Measurements from ENCODE around the gene ZC3H7A.

ZC3H7A gene

DNA sequence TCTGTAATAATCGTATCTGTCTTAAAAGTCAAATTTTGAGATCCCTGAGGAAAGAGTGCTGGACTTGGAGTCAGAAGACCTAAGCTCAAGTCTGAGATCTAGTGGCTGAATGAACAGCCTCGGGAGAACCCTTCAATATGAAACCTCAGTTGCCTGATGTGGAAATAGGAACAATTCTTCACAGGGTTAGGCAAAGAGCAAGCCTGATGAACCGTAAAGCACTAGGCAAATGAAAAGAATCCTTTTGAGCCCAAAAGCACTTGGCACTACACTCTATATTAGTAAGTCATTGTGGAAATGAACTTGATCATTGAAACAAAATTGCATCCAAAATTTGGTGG, 74.6 kb downstream of the ZC3H7A start:
- TF ChIP-seq ZNF274 (IDR thresholded peaks at IDR 0.05; ENCODE audit: low read depth, low read length), result no peak
- no peak overlapping the region for H3K4me3 ChIP-seq (ENCODE audit: low read length)

DNA sequence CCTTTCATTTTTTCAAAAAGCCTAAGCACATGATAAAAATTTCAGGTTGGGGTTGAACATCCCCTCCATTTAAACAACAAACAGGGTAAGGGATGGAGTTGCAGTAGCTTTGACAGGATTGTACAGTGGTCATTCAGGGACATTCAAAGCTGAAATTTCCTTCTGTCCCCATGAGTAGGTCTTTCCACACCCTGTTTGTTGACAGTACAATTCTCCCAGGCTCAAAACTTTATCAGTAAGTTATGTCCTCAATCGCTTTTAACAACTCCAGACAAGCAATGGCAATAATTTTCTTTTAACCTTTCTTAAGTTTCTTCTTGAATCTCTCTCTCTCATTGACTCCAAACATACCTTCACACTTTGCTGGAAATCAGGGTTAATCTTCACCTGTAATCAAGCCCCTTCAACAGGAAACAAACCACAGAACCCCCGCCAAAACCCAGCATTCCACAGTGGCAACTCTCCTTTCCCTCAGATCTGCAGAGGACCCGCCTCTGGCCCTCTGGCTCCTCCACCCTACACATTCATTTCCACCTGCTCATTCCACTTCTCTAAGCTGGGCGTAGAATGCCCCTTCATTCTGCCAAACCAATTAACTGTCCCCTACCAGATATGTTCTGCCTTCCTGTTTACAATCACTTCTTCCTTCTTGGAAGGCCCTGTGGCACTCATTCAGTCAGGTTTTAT, 75.1 kb downstream of the ZC3H7A start:
- no peak overlapping the region for H3K4me3 ChIP-seq (ENCODE audit: low read length)
- TF ChIP-seq ZNF274 (IDR thresholded peaks at IDR 0.05; ENCODE audit: low read depth, low read length), result no peak

DNA sequence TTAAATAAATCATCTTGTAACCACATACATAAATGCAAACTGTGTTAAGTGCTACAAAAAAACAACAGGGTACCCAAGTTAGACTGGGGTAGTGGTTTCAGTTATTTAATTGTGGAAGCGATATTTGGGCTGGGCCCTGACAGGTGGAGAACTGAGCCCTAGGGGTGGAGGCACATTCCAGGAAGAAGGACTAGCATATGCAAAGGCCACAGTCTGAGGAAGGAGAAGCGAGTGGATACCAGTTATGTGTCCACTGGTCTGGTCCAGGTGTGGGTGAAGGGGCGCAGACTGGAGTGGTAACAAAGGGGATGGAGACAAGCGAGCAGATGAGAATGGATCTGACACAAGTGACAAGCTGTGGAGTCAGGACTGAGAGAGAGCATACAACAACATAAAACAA, 77.3 kb downstream of the ZC3H7A start:
- H3K4me3 ChIP-seq (ENCODE audit: low read length), result no peak overlapping the region
- no peak for TF ChIP-seq ZNF274 (IDR thresholded peaks at IDR 0.05; ENCODE audit: low read depth, low read length)

DNA sequence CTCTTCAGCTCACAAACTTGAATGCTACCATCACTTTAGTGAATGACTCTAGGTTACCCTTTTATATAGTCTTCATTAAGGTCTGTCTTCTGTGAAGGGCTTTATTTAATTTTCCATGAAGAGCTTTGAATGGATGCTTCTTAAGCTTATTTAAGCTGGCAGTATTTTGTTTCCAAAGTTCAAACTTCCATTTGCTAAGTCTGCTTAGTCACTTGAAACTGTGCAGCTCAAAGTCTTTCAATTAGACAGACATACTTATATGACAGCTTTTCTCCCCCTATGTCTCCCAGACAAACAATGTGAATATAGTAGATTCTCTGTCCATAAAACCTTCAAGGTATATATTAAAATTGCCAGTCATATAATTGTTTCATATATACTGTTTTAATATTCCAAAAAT, 77.9 kb downstream of the ZC3H7A start:
- TF ChIP-seq ZNF274 (IDR thresholded peaks at IDR 0.05; ENCODE audit: low read depth, low read length), result no peak
- no peak overlapping the region for H3K4me3 ChIP-seq (ENCODE audit: low read length)

DNA sequence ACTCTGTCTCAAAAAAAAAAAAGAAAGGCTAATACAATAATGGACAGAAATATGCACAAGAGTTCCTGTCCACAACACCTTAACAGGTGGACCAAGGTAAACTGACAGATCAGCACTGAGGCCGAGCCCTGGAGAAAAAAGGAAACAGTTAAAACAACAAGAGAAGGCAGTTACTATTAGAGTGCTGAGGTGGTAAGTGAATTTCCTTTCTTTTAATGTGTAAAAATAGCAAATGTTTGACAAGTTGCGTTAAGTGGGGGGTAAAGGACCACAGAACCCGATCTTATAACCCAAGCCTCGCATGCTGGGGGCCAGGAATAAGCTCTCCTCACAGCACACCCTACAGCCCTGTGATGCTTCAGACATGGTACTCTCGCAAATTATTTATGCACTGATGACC, 79.2 kb downstream of the ZC3H7A start:
- TF ChIP-seq ZNF274 (IDR thresholded peaks at IDR 0.05; ENCODE audit: low read depth, low read length), result no peak
- H3K4me3 ChIP-seq (ENCODE audit: low read length), result no peak overlapping the region

DNA sequence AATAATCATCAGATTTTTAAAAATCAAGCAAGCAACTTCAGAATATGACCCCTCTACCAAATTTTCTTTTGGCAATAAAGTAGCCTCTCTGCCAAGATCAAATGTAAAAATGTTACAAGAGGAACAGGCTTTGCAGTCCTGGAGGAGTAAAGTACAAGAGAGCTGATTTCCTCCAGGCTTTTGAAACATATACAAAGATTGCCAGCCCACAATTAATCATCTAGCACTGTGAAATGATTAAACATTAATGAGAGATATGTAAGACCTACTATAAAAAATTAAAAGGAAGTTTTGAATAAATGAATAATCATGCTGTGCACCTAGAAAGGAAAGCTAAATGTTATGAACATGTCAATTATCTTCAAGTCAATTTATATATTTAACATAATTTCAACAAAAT, 80.7 kb downstream of the ZC3H7A start:
- no peak overlapping the region for H3K4me3 ChIP-seq (ENCODE audit: low read length)
- no peak for TF ChIP-seq ZNF274 (IDR thresholded peaks at IDR 0.05; ENCODE audit: low read depth, low read length)

DNA sequence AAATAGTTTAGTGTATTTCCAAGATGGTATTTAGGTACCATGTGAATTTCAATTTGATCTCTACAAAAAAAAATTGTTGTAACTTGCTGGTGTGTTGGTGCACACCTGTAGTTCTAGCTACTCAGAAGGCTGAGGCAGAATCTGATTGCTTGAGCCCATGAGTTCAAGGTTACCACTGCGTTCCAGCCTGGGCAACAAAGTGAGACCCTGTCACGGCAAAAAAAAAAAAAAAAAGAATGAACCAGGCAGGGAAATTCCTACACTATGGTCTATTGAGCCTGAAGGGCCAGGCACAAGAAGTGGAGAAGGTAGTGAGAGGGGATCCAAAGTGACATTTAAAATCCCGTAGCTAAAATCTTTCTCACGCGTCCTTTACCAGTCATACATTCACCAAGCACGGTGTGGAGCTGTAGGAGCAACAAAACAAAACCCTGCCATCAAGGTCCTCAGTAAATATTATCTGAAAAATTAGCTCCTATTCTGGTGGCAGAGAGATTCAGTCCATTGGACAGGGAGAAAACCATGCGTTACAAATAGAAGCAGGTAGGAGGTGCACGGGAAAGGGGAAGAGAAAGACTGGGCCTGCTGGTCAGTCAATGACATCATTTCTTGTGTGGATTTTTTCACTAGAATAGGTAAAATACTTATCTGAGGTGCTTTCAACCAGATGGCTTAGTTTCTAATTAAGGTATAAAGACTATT, 81.7 kb downstream of the ZC3H7A start:
- no peak overlapping the region for H3K4me3 ChIP-seq (ENCODE audit: low read length)
- TF ChIP-seq ZNF274 (IDR thresholded peaks at IDR 0.05; ENCODE audit: low read depth, low read length), result no peak

DNA sequence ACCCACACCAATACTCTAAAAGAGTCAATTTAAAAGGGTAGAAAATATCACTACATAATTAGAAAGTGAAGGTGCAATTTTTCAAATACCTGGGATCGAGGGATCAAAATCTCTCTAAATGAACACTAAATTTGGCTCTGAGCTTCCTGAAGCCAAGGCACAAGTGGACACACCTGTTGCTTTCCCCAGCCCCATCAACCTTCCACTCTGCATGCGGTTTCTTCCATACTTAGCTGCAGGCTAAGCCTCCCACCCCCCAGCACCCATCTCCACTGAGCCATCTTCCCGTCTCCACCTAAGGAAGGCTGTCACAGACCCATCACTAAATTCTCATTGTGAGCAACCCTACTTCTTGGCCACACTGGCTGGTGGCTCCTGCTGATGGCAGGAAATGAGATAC, 84.9 kb downstream of the ZC3H7A start:
- TF ChIP-seq ZNF274 (IDR thresholded peaks at IDR 0.05; ENCODE audit: low read depth, low read length), result no peak
- no peak overlapping the region for H3K4me3 ChIP-seq (ENCODE audit: low read length)

DNA sequence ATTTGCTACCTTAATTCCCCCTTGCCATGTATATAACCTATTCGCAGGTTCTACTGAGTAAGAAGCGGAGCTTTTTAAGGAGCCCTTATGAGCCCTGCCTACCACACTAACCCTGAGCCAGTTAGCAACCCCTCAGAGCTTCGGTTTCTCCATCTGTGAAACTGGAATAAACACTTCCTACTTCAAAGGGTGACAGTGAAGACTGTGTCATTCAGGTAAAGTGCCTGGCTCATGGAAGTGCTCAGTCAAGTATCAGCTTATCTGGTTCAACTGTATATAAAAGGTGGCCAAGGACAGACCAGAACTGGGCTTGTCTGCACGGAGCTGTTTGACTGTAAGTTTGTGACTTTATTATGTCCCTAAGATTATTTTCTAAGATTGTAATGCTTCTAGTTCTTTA, 85.4 kb downstream of the ZC3H7A start:
- TF ChIP-seq ZNF274 (IDR thresholded peaks at IDR 0.05; ENCODE audit: low read depth, low read length), result no peak
- H3K4me3 ChIP-seq (ENCODE audit: low read length), result no peak overlapping the region

DNA sequence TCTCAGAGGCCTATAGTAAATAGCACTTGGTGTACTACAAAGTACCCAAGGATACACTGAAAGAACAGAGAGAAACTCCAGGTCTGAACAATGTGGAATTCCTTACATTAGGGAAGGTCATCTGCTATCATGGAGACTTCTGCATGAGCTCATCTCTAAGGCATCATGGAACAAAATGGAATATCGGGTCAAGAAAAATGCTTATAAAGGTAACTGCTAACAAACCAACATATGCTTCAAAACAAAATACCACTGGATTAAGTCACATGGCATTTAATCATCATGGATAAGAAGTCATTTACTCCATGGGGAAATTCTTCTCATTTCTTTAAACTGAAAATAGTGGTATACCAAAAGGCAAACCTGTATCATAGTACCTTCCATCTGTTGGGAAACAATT, 88.6 kb downstream of the ZC3H7A start:
- no peak overlapping the region for H3K4me3 ChIP-seq (ENCODE audit: low read length)
- TF ChIP-seq ZNF274 (IDR thresholded peaks at IDR 0.05; ENCODE audit: low read depth, low read length), result no peak

DNA sequence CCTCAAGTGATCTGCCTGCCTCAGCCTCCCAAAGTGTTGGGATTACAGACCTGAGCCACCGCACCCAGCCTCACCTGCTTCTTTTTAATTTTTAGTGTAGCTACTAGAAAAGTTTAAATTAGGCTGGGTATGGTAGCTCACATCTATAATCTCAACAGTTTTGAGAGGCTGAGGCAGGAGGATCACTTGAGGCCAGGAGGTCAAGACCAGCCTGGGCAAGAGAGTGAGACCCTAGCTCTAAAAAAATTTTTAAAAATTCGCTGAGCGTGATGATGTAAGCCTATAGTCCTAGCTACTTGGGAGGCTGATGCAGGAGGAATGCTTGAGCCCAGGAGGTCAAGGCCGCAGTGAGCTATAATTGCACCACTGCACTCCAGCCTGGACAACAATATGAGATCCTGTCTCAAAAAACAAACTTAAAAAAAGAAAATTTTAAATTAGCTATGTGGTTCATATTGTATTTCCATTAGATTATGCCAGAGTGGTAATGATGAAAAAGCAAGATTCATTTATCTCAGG, 89.3 kb downstream of the ZC3H7A start:
- no peak for TF ChIP-seq ZNF274 (IDR thresholded peaks at IDR 0.05; ENCODE audit: low read depth, low read length)
- no peak overlapping the region for H3K4me3 ChIP-seq (ENCODE audit: low read length)

DNA sequence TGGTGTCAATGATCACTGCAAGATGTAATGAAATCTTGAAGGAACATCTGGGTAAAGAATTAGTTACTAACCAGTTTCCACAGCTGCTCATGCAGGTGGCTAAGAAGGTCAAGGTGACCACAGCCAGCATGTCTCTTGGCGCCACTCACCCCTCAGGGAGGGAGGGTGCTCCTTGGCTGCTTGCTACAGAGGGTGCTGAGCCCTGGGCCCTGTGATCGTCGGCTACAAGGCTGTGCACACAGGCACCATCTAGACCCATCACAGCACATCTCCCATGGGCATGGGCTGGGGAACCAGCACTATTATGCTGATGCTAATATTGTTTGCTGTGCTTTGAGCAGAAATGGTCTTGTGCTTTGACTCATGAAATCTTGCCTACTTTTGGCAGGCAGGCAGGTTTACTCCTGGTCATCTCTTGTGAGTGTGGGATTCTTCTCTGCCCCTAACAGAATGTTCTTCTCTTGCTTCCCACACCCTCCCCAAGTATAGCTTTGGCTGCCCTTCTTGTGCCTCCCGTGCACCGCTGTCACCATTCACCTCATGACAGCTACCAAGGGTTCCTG, 90.8 kb downstream of the ZC3H7A start:
- H3K4me3 ChIP-seq (ENCODE audit: low read length), result no peak overlapping the region; the same call in 1 of the 2 replicates
- no peak for TF ChIP-seq ZNF274 (IDR thresholded peaks at IDR 0.05; ENCODE audit: low read depth, low read length)

DNA sequence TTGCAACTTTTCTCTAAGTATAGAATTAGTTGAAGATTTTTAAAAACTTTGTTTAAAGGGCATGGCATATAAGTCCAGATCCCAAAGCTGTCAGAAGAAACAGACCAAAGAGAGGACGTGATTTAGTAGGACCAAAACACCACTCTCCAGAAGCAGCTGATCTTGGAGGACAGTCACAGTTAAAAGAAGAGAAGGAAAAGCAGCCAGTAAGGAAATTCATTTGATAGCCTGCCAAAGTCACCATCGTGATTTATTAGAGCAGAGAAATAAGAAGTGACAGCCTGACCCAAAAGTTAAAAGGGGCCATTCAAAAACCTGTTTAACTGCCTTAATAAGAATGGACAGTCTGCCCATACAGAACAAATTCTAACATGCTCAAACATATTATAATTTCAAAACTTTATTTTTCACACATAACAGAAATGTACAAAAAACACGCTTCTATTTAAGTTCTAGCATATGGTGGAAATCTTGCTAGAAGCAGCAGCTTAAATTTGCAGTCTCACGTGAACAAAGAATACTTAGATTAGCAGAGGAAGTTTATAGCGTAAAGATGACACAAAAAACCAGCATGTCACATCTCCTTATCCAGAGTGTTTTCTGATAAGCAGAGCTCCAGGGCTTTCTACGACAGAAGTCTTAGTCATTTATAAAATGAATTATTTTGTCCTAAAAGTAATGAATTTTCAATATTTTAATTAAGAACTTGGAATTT, 91.6 kb downstream of the ZC3H7A start:
- no peak for TF ChIP-seq ZNF274 (IDR thresholded peaks at IDR 0.05; ENCODE audit: low read depth, low read length)
- H3K4me3 ChIP-seq (ENCODE audit: low read length), result no peak overlapping the region

All from GM08714 (cell line).